HepG2 (cell line): ENCODE measurements around the gene TMEM107. TPM values are rescaled to one million over a fixed set of nuclear protein-coding genes. Genes with fewer than 3 reads are reported as not detected.
A peak's percentile ranks its signal among the peaks of the same experiment; 100 is the strongest.

Experiments used
- FIP1L1 ChIP-seq: fragments of 200-400 bp; formaldehyde crosslinking; IDR thresholded peaks from 2 replicates; pipeline ENCODE4 v1.6.1; 2018; ENCODE audit warnings: low read depth, mild to moderate bottlenecking, low read length, moderate library complexity, borderline replicate concordance; ENCODE audit not compliant: insufficient read depth
- GTF2F1 ChIP-seq: fragments of 150-350 bp; IDR thresholded peaks from 2 replicates; pipeline ENCODE4 v1.6.1; 2014; ENCODE audit warnings: low read length
- HNRNPH1 ChIP-seq: fragments of 200-400 bp; formaldehyde crosslinking; optimal IDR thresholded peaks from 2 replicates; pipeline ENCODE3; 2017; ENCODE audit warnings: mild to moderate bottlenecking, low read depth, low read length
- JUND ChIP-seq: sonication (generic); formaldehyde crosslinking; IDR thresholded peaks from 2 replicates; pipeline ENCODE4 v1.8.0; 2022; ENCODE audit warnings: mild to moderate bottlenecking, missing genetic modification reagents
- MBNL3 ChIP-seq: fragments of 250-450 bp; sonication (Bioruptor Pico); conservative IDR thresholded peaks from 2 replicates; pipeline ENCODE4 v1.8.0; 2022; ENCODE audit warnings: mild to moderate bottlenecking, inconsistent platforms
- MTF2 ChIP-seq: sonication (generic); formaldehyde crosslinking; IDR thresholded peaks from 2 replicates; pipeline ENCODE4 v1.5.0; 2020; ENCODE audit warnings: missing genetic modification reagents, borderline replicate concordance
- PHF20 ChIP-seq: sonication (generic); formaldehyde crosslinking; IDR thresholded peaks from 2 replicates; pipeline ENCODE4 v1.5.0; 2020; ENCODE audit warnings: mild to moderate bottlenecking, missing genetic modification reagents
- SETDB1 ChIP-seq: sonication (generic); formaldehyde crosslinking; IDR thresholded peaks from 2 replicates; pipeline ENCODE4 v1.5.1; 2020; ENCODE audit warnings: missing genetic modification reagents, mild to moderate bottlenecking, borderline replicate concordance
- SMC3 ChIP-seq: IDR thresholded peaks from 2 replicates; pipeline ENCODE4 v1.6.1; 2011; ENCODE audit warnings: low read length, improper control_type of control experiment
- SP1 ChIP-seq, 2 experiments: fragments of 450-650 bp in 1 of 2; sonication (generic) in 1 of 2; formaldehyde crosslinking in 1 of 2; IDR thresholded peaks; 2 replicates each; pipeline versions ENCODE4 v1.4.0 to v1.6.1; 2016 to 2020; ENCODE audit warnings: missing genetic modification reagents in 1 of 2
- TBX3 ChIP-seq: fragments of 450-650 bp; IDR thresholded peaks from 2 replicates; pipeline ENCODE4 v1.6.1; 2017; ENCODE audit warnings: antibody characterized with exemption, mild to moderate bottlenecking, inconsistent platforms, borderline replicate concordance
- TGIF2 ChIP-seq: IDR thresholded peaks from 2 replicates; pipeline ENCODE4 v1.6.1; 2016; ENCODE audit warnings: control low read depth, missing compliant biosample characterization
- U2AF1 ChIP-seq: fragments of 200-400 bp; formaldehyde crosslinking; optimal IDR thresholded peaks from 2 replicates; pipeline ENCODE3; 2017; ENCODE audit warnings: mild to moderate bottlenecking, low read depth, low read length
- ZBTB21 ChIP-seq: sonication (generic); formaldehyde crosslinking; IDR thresholded peaks from 2 replicates; pipeline ENCODE4 v1.4.0; 2020; ENCODE audit warnings: missing genetic modification reagents
- ZNF282 ChIP-seq: fragments of 450-650 bp; IDR thresholded peaks from 2 replicates; pipeline ENCODE4 v1.6.1; 2018; ENCODE audit not compliant: partially characterized antibody
- ZNF468 ChIP-seq: sonication (generic); formaldehyde crosslinking; IDR thresholded peaks from 2 replicates; pipeline ENCODE4 v1.8.0; 2022; ENCODE audit warnings: mild to moderate bottlenecking, moderate library complexity, missing genetic modification reagents
- ZNF589 ChIP-seq: sonication (generic); formaldehyde crosslinking; conservative IDR thresholded peaks from 2 replicates; pipeline ENCODE4 v1.8.0; 2022; ENCODE audit warnings: mild to moderate bottlenecking, moderate library complexity, missing genetic modification reagents
- ZNF747 ChIP-seq: sonication (generic); formaldehyde crosslinking; IDR thresholded peaks from 2 replicates; pipeline ENCODE4 v1.8.1; 2023; ENCODE audit warnings: missing genetic modification reagents, mild to moderate bottlenecking, borderline replicate concordance
- ZNF841 ChIP-seq: sonication (generic); formaldehyde crosslinking; IDR thresholded peaks from 2 replicates; pipeline ENCODE4 v1.8.1; 2023; ENCODE audit warnings: missing genetic modification reagents, borderline replicate concordance
- polyA plus RNA-seq, 8 experiments: library from polyadenylated mRNA; depleted of rRNA in 3 of 8; stranded (reverse) in 7 of 8; unstranded in 1 of 8; fragments of >200 nt; fragmentation: Illumina TruSeq in 4 of 8; extraction: Trizol in 4 of 8; gene quantifications; 2 replicates each; pipeline versions ENCODE4 v1.2.1 to v1.2.3, GENCODE V29; 2011 to 2016; ENCODE audit warnings: low read depth in 4 of 8, missing spikeins in 1 of 8, mixed read lengths in 1 of 8; ENCODE audit not compliant: insufficient read depth in 1 of 8
- total RNA-seq, 5 experiments: library from RNA; depleted of rRNA; stranded (reverse); fragments of >200 nt; fragmentation: Illumina TruSeq; extraction: Trizol; gene quantifications; 2 replicates each; pipeline ENCODE4 v1.2.3, GENCODE V29; 2016; ENCODE audit warnings: low read depth in 1 of 5
- TF ChIP-seq, protein P1 (sequence below): sonication (generic); formaldehyde crosslinking; IDR thresholded peaks from 2 replicates; pipeline ENCODE4 v1.4.0; 2020; ENCODE audit warnings: missing genetic modification reagents
- TF ChIP-seq, protein P2 (sequence below): sonication (generic); formaldehyde crosslinking; IDR thresholded peaks from 2 replicates; pipeline ENCODE4 v1.4.0; 2020; ENCODE audit warnings: mild to moderate bottlenecking, missing genetic modification reagents, borderline replicate concordance
- TF ChIP-seq, protein P3 (sequence below): IDR thresholded peaks from 2 replicates; pipeline ENCODE4 v1.6.1; 2016; ENCODE audit warnings: mild to moderate bottlenecking
- TF ChIP-seq, protein P4 (sequence below): sonication (generic); formaldehyde crosslinking; IDR thresholded peaks from 2 replicates; pipeline ENCODE4 v1.5.0; 2020; ENCODE audit warnings: mild to moderate bottlenecking, missing genetic modification reagents

The TMEM107 gene
- total and polyA plus RNA-seq, 2 of the 13 experiments (the other 11 are each of a cell fraction or from before 2014, with no cell fraction given) = 7.2 to 15.3 TPM

DNA sequence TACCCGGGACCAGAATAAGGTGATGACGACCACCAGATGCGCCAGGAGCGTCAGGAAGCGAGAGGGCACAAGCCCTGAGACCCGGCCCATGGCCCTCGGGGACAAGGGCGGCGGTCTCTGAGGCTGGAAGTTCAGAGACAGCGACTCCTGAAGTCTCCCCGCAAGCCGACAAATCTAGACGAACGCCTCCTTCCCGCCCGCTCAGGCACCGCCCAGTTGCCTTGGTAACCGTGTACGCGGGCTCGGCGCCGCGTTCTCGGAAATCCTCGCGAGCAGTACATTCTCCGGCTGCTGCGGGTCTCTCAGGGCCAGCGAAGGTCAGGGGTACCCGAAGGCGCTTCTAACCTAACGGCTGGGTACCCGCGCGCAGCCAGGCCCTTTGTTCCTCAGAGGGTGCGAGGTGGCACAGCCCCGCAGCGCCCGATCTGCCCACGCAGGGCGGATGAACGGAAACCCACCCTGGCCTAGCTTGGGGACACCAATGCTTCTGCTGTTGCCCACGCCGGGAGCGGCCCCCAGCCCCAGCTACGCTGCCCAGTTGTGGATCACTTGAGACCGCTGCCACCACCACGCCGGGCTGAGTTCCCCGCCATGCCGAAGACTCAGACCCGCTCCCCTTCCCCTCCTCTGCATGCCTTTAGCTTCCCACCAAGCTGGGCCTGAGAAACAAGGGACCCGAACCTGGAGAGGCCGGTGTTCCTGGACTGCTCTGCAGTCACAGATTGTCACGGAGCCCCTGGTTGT lies at the start of gene TMEM107 (continued):
- TF ChIP-seq, protein P1, sequence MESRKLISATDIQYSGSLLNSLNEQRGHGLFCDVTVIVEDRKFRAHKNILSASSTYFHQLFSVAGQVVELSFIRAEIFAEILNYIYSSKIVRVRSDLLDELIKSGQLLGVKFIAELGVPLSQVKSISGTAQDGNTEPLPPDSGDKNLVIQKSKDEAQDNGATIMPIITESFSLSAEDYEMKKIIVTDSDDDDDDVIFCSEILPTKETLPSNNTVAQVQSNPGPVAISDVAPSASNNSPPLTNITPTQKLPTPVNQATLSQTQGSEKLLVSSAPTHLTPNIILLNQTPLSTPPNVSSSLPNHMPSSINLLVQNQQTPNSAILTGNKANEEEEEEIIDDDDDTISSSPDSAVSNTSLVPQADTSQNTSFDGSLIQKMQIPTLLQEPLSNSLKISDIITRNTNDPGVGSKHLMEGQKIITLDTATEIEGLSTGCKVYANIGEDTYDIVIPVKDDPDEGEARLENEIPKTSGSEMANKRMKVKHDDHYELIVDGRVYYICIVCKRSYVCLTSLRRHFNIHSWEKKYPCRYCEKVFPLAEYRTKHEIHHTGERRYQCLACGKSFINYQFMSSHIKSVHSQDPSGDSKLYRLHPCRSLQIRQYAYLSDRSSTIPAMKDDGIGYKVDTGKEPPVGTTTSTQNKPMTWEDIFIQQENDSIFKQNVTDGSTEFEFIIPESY (CRISPR knock-in tag) = no peak
- no peak for TF ChIP-seq U2AF1
- TF ChIP-seq HNRNPH1 = no peak
- no peak for TF ChIP-seq ZNF589 (CRISPR knock-in tag)
- TF ChIP-seq MTF2 (CRISPR knock-in tag) = no peak
- no peak for TF ChIP-seq ZNF841 (CRISPR knock-in tag)
- TF ChIP-seq SMC3 = no peak
- no peak for TF ChIP-seq FIP1L1
- TF ChIP-seq GTF2F1 = no peak
- no peak for TF ChIP-seq SETDB1
- no peak for TF ChIP-seq ZNF282
- TF ChIP-seq, protein P2, sequence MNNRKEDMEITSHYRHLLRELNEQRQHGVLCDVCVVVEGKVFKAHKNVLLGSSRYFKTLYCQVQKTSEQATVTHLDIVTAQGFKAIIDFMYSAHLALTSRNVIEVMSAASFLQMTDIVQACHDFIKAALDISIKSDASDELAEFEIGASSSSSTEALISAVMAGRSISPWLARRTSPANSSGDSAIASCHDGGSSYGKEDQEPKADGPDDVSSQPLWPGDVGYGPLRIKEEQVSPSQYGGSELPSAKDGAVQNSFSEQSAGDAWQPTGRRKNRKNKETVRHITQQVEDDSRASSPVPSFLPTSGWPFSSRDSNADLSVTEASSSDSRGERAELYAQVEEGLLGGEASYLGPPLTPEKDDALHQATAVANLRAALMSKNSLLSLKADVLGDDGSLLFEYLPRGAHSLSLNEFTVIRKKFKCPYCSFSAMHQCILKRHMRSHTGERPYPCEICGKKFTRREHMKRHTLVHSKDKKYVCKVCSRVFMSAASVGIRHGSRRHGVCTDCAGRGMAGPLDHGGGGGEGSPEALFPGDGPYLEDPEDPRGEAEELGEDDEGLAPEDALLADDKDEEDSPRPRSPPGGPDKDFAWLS = no peak
- TF ChIP-seq, protein P3, sequence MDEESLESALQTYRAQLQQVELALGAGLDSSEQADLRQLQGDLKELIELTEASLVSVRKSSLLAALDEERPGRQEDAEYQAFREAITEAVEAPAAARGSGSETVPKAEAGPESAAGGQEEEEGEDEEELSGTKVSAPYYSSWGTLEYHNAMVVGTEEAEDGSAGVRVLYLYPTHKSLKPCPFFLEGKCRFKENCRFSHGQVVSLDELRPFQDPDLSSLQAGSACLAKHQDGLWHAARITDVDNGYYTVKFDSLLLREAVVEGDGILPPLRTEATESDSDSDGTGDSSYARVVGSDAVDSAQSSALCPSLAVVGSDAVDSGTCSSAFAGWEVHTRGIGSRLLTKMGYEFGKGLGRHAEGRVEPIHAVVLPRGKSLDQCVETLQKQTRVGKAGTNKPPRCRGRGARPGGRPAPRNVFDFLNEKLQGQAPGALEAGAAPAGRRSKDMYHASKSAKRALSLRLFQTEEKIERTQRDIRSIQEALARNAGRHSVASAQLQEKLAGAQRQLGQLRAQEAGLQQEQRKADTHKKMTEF (CRISPR knock-in tag) = peak; percentile 41; the same call in 1 of the 2 replicates
- TF ChIP-seq SP1 (IDR thresholded peaks at IDR 0.05) = no peak
- TF ChIP-seq SP1 (CRISPR knock-in tag; IDR thresholded peaks at IDR 0.05) = no peak
- no peak for TF ChIP-seq TBX3
- 0 out of 2 replicates have a peak, but pooled peaks have one; percentile 17 for TF ChIP-seq ZNF747
- no peak for TF ChIP-seq MBNL3 (CRISPR knock-in tag)
- no peak for TF ChIP-seq ZNF468 (CRISPR knock-in tag)
- no peak; the same call in 1 of the 2 replicates for TF ChIP-seq TGIF2 (CRISPR knock-in tag)
- TF ChIP-seq PHF20 = 0 out of 2 replicates have a peak, but pooled peaks have one; percentile 44
- no peak for TF ChIP-seq JUND (CRISPR knock-in tag)
- TF ChIP-seq, protein P4, sequence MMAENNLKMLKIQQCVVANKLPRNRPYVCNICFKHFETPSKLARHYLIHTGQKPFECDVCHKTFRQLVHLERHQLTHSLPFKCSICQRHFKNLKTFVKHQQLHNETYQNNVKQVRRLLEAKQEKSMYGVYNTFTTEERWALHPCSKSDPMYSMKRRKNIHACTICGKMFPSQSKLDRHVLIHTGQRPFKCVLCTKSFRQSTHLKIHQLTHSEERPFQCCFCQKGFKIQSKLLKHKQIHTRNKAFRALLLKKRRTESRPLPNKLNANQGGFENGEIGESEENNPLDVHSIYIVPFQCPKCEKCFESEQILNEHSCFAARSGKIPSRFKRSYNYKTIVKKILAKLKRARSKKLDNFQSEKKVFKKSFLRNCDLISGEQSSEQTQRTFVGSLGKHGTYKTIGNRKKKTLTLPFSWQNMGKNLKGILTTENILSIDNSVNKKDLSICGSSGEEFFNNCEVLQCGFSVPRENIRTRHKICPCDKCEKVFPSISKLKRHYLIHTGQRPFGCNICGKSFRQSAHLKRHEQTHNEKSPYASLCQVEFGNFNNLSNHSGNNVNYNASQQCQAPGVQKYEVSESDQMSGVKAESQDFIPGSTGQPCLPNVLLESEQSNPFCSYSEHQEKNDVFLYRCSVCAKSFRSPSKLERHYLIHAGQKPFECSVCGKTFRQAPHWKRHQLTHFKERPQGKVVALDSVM (CRISPR knock-in tag) = no peak
- no peak for TF ChIP-seq ZBTB21 (CRISPR knock-in tag)
